Skeletal muscle tissue (tissue), 4 donors: ENCODE data around the gene RASGEF1C. TPM values are rescaled to one million over a fixed set of nuclear protein-coding genes. Genes with fewer than 3 reads are reported as not detected.

Source experiments
- H3K27ac ChIP-seq: one replicate; pipeline ENCODE4 v1.7.0; 2013; ENCODE audit warnings: mild to moderate bottlenecking, low read depth, low read length, inconsistent platforms
- H3K27me3 ChIP-seq, 3 donors: one replicate each; pipeline ENCODE4 v1.7.0; 2013; ENCODE audit warnings: low read length in 3 of 3; ENCODE audit not compliant: control insufficient read depth in 3 of 3, insufficient read depth in 3 of 3
- H3K36me3 ChIP-seq, 3 donors: one replicate each; pipeline ENCODE4 v1.7.0; 2013; ENCODE audit warnings: low read length in 3 of 3; ENCODE audit not compliant: control insufficient read depth in 3 of 3, insufficient read depth in 3 of 3
- H3K4me1 ChIP-seq, 3 donors: one replicate each; pipeline ENCODE4 v1.7.0; 2013; ENCODE audit warnings: low read length in 3 of 3, mild to moderate bottlenecking in 3 of 3; ENCODE audit not compliant: control insufficient read depth in 3 of 3, insufficient read depth in 3 of 3
- H3K4me3 ChIP-seq, 3 donors: one replicate each; pipeline ENCODE4 v1.7.0; 2013; ENCODE audit warnings: low read length in 3 of 3
- H3K9ac ChIP-seq, 3 donors: one replicate each; pipeline ENCODE4 v1.7.0; 2013; ENCODE audit warnings: low read length in 3 of 3, mild to moderate bottlenecking in 3 of 3, moderate library complexity in 2 of 3, low read depth in 1 of 3
- H3K9me3 ChIP-seq, 3 donors: one replicate each; pipeline ENCODE4 v1.7.0; 2013; ENCODE audit warnings: low read length in 3 of 3; ENCODE audit not compliant: control insufficient read depth in 3 of 3
- total RNA-seq: library from RNA; depleted of rRNA; stranded (reverse); fragments of >200 nt; gene quantifications from one replicate; pipeline ENCODE4 v1.2.3, GENCODE V29; 2014
- donor health status: Osteomylitis.

RASGEF1C gene
- total RNA-seq, 1 donor from 2014 or later, result 5.7 TPM

GRCh38 chr5:180191716-180192115 is 17.3 kb downstream of the RASGEF1C start:
- no peak overlapping the region for H3K9ac ChIP-seq
- H3K36me3 ChIP-seq, result no peaks in the 10 kb centered on the region
- H3K4me3 ChIP-seq, result no peak overlapping the region
- peaks cover 2 to 8% (median 3%) of the 10 kb centered on the region in 3 donors for H3K9me3 ChIP-seq
- peaks cover 0 to 2% (median 0%) of the 10 kb centered on the region in 3 donors for H3K27me3 ChIP-seq
- no peak overlapping the region for H3K27ac ChIP-seq
- no peaks in the 10 kb centered on the region for H3K4me1 ChIP-seq

DNA sequence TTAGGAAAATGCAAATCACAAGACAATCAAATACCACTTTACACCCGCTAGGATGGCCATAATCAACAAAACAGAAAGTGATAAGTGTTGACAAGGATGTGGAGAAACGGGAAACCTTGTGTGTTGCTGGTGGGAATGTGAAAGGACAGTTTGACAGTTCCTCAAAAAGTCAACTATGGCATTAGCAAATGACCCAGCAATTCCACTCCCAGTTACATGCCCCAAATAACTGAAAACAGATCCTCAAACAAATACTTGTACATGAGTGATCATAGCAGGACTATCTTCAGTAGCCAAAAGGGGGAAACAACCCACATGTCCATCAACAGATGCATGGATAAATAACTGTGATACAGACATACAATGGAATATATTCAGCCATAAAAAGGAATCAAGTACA is 21.2 kb downstream of the RASGEF1C start:
- no peaks in the 10 kb centered on the region for H3K4me1 ChIP-seq
- H3K27ac ChIP-seq, result no peak overlapping the region
- no peak overlapping the region for H3K9ac ChIP-seq
- H3K4me3 ChIP-seq, result no peak overlapping the region
- H3K9me3 ChIP-seq, result peaks cover 2 to 8% (median 3%) of the 10 kb centered on the region in 3 donors
- no peaks in the 10 kb centered on the region for H3K27me3 ChIP-seq
- H3K36me3 ChIP-seq, result no peaks in the 10 kb centered on the region

DNA sequence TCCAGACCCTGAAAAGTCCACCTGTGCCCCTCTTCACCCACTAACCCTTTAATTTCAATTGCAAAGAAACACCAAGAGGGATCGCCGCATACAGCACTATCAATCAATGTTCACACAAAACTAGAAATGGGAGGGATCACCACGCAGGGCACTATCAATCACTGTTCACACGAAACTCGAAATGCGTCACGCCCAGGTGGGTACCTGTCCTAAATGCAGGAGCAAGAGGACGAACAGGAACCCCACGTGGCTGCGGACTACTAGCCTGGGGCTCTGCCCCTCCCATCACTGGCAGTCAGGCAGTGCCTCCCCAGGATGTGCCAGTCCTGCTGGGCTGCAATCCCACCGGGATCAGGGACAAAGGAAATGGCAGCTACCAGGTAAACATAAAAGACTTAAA is 28.2 kb downstream of the RASGEF1C start:
- H3K27ac ChIP-seq, result no peak overlapping the region
- peaks cover 0 to 17% (median 12%) of the 10 kb centered on the region in 3 donors for H3K27me3 ChIP-seq
- H3K4me3 ChIP-seq, result no peak overlapping the region
- no peaks in the 10 kb centered on the region for H3K9me3 ChIP-seq
- H3K9ac ChIP-seq, result no peak overlapping the region
- H3K36me3 ChIP-seq, result no peaks in the 10 kb centered on the region
- peaks cover 0 to 6% (median 5%) of the 10 kb centered on the region in 3 donors for H3K4me1 ChIP-seq

GRCh38 chr5:180180421-180180820 is 28.6 kb downstream of the RASGEF1C start:
- Histone ChIP-seq H3K4me3 (no peak overlapping the region), H3K36me3 (no peaks in the 10 kb centered on the region), H3K27me3 (peaks cover 0 to 17% (median 12%) of the 10 kb centered on the region in 3 donors), H3K9ac (no peak overlapping the region), H3K27ac (no peak overlapping the region), H3K4me1 (peaks cover 0 to 6% (median 5%) of the 10 kb centered on the region in 3 donors), H3K9me3 (no peaks in the 10 kb centered on the region)

DNA sequence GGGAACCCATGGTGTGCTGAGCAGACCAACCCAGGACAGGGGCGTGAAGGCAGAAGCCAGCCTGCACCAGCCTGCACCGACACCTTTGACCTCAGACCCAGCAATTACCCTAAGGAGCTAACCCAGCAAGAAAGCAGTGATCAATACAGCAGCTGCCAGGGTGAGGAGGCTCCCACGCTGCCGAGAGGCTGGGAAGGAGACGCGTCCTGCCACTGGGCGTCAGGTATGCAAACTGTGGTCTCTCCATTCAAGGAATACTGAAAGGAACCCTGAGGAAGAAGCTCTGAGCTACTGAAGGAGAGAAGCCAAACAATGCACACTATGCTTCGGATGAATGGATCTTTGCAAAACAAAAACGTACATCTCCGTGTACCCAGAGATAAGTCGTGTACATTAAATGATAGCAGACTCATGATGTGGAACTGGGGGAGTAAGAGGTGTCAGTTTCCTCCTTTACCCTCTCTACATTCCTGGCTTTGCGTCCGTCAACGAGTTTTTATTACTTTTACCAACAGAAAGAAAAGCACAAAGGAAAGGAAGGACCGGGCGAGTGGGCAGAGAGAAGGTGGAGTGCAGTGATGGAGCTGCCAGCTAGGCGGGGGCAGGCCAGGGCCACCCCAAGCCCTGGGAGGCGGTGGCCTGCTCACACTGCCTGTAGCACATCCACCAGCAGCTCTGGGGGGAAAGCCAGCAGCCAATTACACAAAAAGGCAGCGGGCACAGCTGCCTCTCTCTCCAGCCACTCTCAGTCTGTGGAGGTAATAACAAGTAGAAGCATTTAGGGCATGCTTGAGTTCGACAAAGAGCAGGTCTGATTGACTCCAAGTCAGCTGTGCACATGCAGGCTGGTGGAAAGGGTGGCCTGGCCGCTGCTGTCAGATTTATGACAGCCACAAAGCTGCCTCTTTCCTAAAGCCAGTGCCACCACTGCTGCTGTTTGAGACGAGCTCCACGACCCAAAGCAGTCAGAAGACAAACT is 29.3 kb downstream of the RASGEF1C start:
- Histone ChIP-seq H3K27me3 (peaks cover 0 to 17% (median 12%) of the 10 kb centered on the region in 3 donors), H3K9ac (no peak overlapping the region), H3K4me1 (peaks cover 0 to 6% (median 5%) of the 10 kb centered on the region in 3 donors), H3K9me3 (no peaks in the 10 kb centered on the region), H3K27ac (no peak overlapping the region), H3K4me3 (no peak overlapping the region), H3K36me3 (no peaks in the 10 kb centered on the region)

DNA sequence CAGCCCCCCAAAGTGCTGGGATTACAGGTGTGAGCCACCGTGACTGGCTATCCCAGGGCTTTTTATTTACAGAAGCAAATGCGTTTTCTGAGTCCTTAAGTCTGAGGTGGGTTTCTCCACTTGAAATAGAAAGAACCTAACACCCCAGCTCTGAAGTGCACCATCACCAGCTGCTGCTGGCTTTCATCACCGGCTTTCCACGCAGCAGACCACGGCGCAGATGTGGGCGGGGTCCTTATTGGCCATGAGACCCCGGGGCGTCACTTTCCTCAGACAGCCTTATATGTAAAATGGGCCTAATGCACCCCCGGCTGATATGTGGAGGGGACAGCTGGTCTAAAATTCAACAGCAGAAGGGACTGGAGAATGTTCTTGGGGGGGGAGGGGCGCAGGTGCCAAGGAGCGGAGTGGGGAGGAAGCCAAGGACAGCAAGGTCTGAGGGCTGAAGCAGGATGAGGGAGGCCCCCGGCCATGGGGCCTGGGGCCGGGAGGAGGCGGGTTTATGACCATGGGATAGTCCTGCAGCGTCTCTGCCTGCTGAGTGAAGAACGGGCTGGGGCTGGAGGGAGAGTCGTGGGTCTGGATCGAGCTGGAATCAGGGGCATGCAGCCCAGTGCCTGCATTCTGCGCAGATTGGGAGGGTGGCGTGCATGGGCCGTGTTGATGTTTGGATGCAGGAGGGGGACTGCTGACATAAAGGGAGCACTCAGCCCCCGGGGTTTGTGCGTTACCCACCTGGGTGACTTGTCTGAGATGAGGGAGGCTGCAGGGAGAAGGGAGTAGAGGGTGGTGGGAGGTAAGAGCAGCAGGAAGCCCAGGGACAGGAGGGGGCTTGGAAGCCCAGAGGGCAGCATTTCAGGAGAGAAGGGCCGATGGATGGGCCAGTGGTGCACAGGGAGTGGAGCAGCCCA is 30.2 kb downstream of the RASGEF1C start:
- H3K27ac ChIP-seq, result no peak overlapping the region
- no peaks in the 10 kb centered on the region for H3K9me3 ChIP-seq
- H3K4me1 ChIP-seq, result peaks cover 0 to 6% (median 5%) of the 10 kb centered on the region in 3 donors
- no peak overlapping the region for H3K9ac ChIP-seq
- peaks cover 0 to 17% (median 12%) of the 10 kb centered on the region in 3 donors for H3K27me3 ChIP-seq
- no peak overlapping the region for H3K4me3 ChIP-seq
- no peaks in the 10 kb centered on the region for H3K36me3 ChIP-seq

- H3K4me1 ChIP-seq, result peaks cover 0 to 6% (median 5%) of the 10 kb centered on the region in 3 donors
- H3K36me3 ChIP-seq, result no peaks in the 10 kb centered on the region
- H3K27ac ChIP-seq, result no peak overlapping the region
- H3K9ac ChIP-seq, result no peak overlapping the region
- no peak overlapping the region for H3K4me3 ChIP-seq
- peaks cover 0 to 29% (median 22%) of the 10 kb centered on the region in 3 donors for H3K27me3 ChIP-seq
- H3K9me3 ChIP-seq, result no peaks in the 10 kb centered on the region
Measured at GRCh38 chr5:180176191-180176590, 32.8 kb downstream of the RASGEF1C start.

GRCh38 chr5:180175015-180175431 is 34.0 kb downstream of the RASGEF1C start:
- Histone ChIP-seq H3K4me3 (no peak overlapping the region), H3K9ac (no peak overlapping the region), H3K27ac (no peak overlapping the region), H3K9me3 (no peaks in the 10 kb centered on the region), H3K36me3 (no peaks in the 10 kb centered on the region), H3K27me3 (peaks cover 7 to 34% (median 23%) of the 10 kb centered on the region in 3 donors), H3K4me1 (peaks cover 4 to 6% (median 5%) of the 10 kb centered on the region in 3 donors)

- H3K4me1 ChIP-seq, result peaks cover 4 to 6% (median 5%) of the 10 kb centered on the region in 3 donors
- H3K27ac ChIP-seq, result no peak overlapping the region
- no peak overlapping the region for H3K4me3 ChIP-seq
- H3K9me3 ChIP-seq, result no peaks in the 10 kb centered on the region
- no peaks in the 10 kb centered on the region for H3K36me3 ChIP-seq
- H3K9ac ChIP-seq, result no peak overlapping the region
- H3K27me3 ChIP-seq, result peaks cover 7 to 37% (median 24%) of the 10 kb centered on the region in 3 donors
Measured at GRCh38 chr5:180174587-180174972, 34.4 kb downstream of the RASGEF1C start.
